Posterior vena cava (tissue), 2 donors: ENCODE results near the gene RHOT2. TPM values are rescaled to one million over a fixed set of nuclear protein-coding genes. Genes with fewer than 3 reads are reported as not detected.

Experiments used
- DNase-seq: peaks from one replicate; pipeline ENCODE4 v3.0.0-alpha.2; 2020; ENCODE audit warnings: low spot score
- intact Hi-C, 2 donors: fragments of 100-400 bp; cut with DNase I; formaldehyde crosslinking; loops; one replicate each; pipeline versions ENCODE4 v1.14.1 to v1.14.2; 2022 to 2023
- long read RNA-seq, 2 donors: library from polyadenylated mRNA; unstranded; transcript quantifications; one replicate each; pipeline ENCODE4 v2.0.0, GENCODE V29; 2020 to 2021
- total RNA-seq, 2 donors: library from RNA; stranded (reverse); fragmentation: NEBNext Ultra II Directional; extraction: Animal tissue kit (Norgen Biotek cat#: 25700); gene quantifications; one replicate each; pipeline ENCODE4 v1.2.1, GENCODE V29; 2021
- donor health status: DM: yes; HTN: yes; CAD: no.
- donor health status: DM: yes; HTN: yes; CAD: no.

The RHOT2 gene
- 10 to 100 TPM; 57.5 to 65.1 TPM for total RNA-seq
- long read RNA-seq, donor 1, transcript RHOT2-201 (19 exons, 2,539 nt), result major isoform, 12 of 57 reads
- long read RNA-seq, donor 1, partial matches to known transcripts, result 14 of 57 reads
- long read RNA-seq, donor 1, other reads (novel, unspliced or antisense), result 30 of 57 reads
- long read RNA-seq, donor 2, transcript RHOT2-201 (19 exons, 2,539 nt), result major isoform, 43 of 203 reads
- long read RNA-seq, donor 2, partial matches to known transcripts, result 37 of 203 reads
- long read RNA-seq, donor 2, other reads (novel, unspliced or antisense), result 120 of 203 reads

- peak; percentile 98 for DNase-seq
- intact Hi-C loops, result no loop called here
Observed at GRCh38 chr16:667780-668518, at the start of gene RHOT2. TSS of gene RHOT2 (plus strand) at chr16:668132. CDS start at chr16:668200, 68 bp downstream.

GRCh38 chr16:619476-620100 lies 48.3 kb upstream of the RHOT2 start:
- intact Hi-C loops, result no loop called here
- no peak for DNase-seq

GRCh38 chr16:620700-621525 lies 47.0 kb upstream of the RHOT2 start:
- no peak for DNase-seq
- intact Hi-C loops, result no loop called here

GRCh38 chr16:621526-622105 lies 46.3 kb upstream of the RHOT2 start:
- DNase-seq, result no peak

GRCh38 chr16:622920-623280 lies 45.0 kb upstream of the RHOT2 start:
- DNase-seq, result no peak

More at GRCh38 chr16:621526-622105, 46.3 kb upstream of the RHOT2 start:
- intact Hi-C loops, result no loop called here

GRCh38 chr16:624526-625070 lies 43.3 kb upstream of the RHOT2 start:
- intact Hi-C loops, result loop anchor here in 1 of 2 donors (2.0 kb wide), 1 partner anchor 22 kb away; no protein-coding TSS in a partner anchor
- no peak for DNase-seq

More at GRCh38 chr16:622920-623280, 45.0 kb upstream of the RHOT2 start:
- intact Hi-C loops, result no loop called here

- peak; percentile 80 for DNase-seq
- intact Hi-C loops, result loop anchor here in 1 of 2 donors (2.0 kb wide), 1 partner anchor 23 kb away; no protein-coding TSS in a partner anchor
Observed at GRCh38 chr16:625117-625976, 42.6 kb upstream of the RHOT2 start.

- no peak for DNase-seq
- intact Hi-C loops, result loop anchor here in 1 of 2 donors (2.0 kb wide), 1 partner anchor 23 kb away; no protein-coding TSS in a partner anchor
Observed at GRCh38 chr16:625977-626765, 41.8 kb upstream of the RHOT2 start.

- intact Hi-C loops, result no loop called here
- DNase-seq, result peak; percentile 91
Observed at GRCh38 chr16:626787-627453, 41.0 kb upstream of the RHOT2 start.

- DNase-seq, result peak; percentile 72
Observed at GRCh38 chr16:627454-628239, 40.3 kb upstream of the RHOT2 start.

GRCh38 chr16:628321-629061 lies 39.4 kb upstream of the RHOT2 start:
- DNase-seq, result peak; percentile 80
- intact Hi-C loops, result no loop called here

More at GRCh38 chr16:627454-628239, 40.3 kb upstream of the RHOT2 start:
- intact Hi-C loops, result no loop called here

- DNase-seq, result peak; percentile 77
- intact Hi-C loops, result no loop called here
Observed at GRCh38 chr16:629185-629832, 38.6 kb upstream of the RHOT2 start.

- intact Hi-C loops, result loop anchor here in 1 of 2 donors (5.0 kb wide), 1 partner anchor 38 kb away; the partner anchor contains the start of gene RAB40C
- no peak for DNase-seq
Observed at GRCh38 chr16:629833-630248, 38.1 kb upstream of the RHOT2 start.

GRCh38 chr16:630249-630814 lies 37.6 kb upstream of the RHOT2 start:
- DNase-seq, result peak; percentile 77
- intact Hi-C loops, result loop anchor here in 1 of 2 donors (5.0 kb wide), 1 partner anchor 38 kb away; the partner anchor contains the start of gene RAB40C
